Measurements from ENCODE around the gene PDZK1IP1.

GRCh38 chr1:47235241-47235681 lies 45.4 kb upstream of the PDZK1IP1 start:
- TF ChIP-seq CTCF (IDR thresholded peaks at IDR 0.05; ENCODE audit: poor library complexity, severe bottlenecking) (no peak), REST (IDR thresholded peaks at IDR 0.05; ENCODE audit: borderline replicate concordance) (no peak), TAF1 (IDR thresholded peaks at IDR 0.05; ENCODE audit: low read depth) (no peak), SMC3 (conservative IDR thresholded peaks at IDR 0.05; ENCODE audit: poor library complexity) (no peak), RAD21 (conservative IDR thresholded peaks at IDR 0.05) (no peak), EZH2 (IDR thresholded peaks at IDR 0.05; ENCODE audit: borderline replicate concordance, insufficient read depth, low read length, poor library complexity, severe bottlenecking) (no peak)

All from neural cell (in vitro differentiated cells).